Eye (tissue), 1 donor: Measurements from ENCODE around the gene ANXA6.
"Not testable (repeated sequence)": the region's sequence is repeated elsewhere in the genome, so short reads cannot be mapped to it uniquely, and the experiment has no call there.

Source experiments
- DNase-seq: peaks from one replicate; pipeline ENCODE4 v3.0.0-alpha.2; 2015

The ANXA6 gene

GRCh38 chr5:151157426-151158286 lies at the start of gene ANXA6:
TSS of gene ANXA6 (minus strand) at chr5:151157779. CDS start at chr5:151147901, 9,878 bp downstream.
- peak; percentile 94 for DNase-seq

- no peak for DNase-seq
These were observed 47.8 kb upstream of the ANXA6 start for GRCh38 chr5:151205411-151205810.

GRCh38 chr5:151204051-151204450 lies 46.5 kb upstream of the ANXA6 start:
- no peak for DNase-seq

GRCh38 chr5:151202381-151203139 lies 45.0 kb upstream of the ANXA6 start:
- DNase-seq: no peak

- DNase-seq: no peak
These were observed 43.5 kb upstream of the ANXA6 start for GRCh38 chr5:151200913-151201595.

- DNase-seq: no peak
These were observed 42.1 kb upstream of the ANXA6 start for GRCh38 chr5:151199581-151200185.

- DNase-seq: no peak
These were observed 41.3 kb upstream of the ANXA6 start for GRCh38 chr5:151198861-151199260.

- not testable (repeated sequence) for DNase-seq
These were observed 39.7 kb upstream of the ANXA6 start for GRCh38 chr5:151197291-151197600.

GRCh38 chr5:151196556-151197290 lies 39.1 kb upstream of the ANXA6 start:
- DNase-seq: no peak

- DNase-seq: no peak
These were observed 38.0 kb upstream of the ANXA6 start for GRCh38 chr5:151195622-151196021.

- DNase-seq: no peak
These were observed 35.0 kb upstream of the ANXA6 start for GRCh38 chr5:151192626-151193025.

- DNase-seq: no peak
These were observed 34.1 kb upstream of the ANXA6 start for GRCh38 chr5:151191661-151192060.

GRCh38 chr5:151189151-151189550 lies 31.6 kb upstream of the ANXA6 start:
- no peak for DNase-seq

GRCh38 chr5:151186538-151186937 lies 29.0 kb upstream of the ANXA6 start:
- no peak for DNase-seq

- no peak for DNase-seq
These were observed 28.5 kb upstream of the ANXA6 start for GRCh38 chr5:151186052-151186451.

- no peak for DNase-seq
These were observed 26.9 kb upstream of the ANXA6 start for GRCh38 chr5:151184316-151185042.

- peak; percentile 56 for DNase-seq
These were observed 26.1 kb upstream of the ANXA6 start for GRCh38 chr5:151183456-151184245.

GRCh38 chr5:151182976-151183375 lies 25.4 kb upstream of the ANXA6 start:
- DNase-seq: no peak

- DNase-seq: no peak
These were observed 24.9 kb upstream of the ANXA6 start for GRCh38 chr5:151182524-151182900.

- DNase-seq: no peak
These were observed 24.4 kb upstream of the ANXA6 start for GRCh38 chr5:151181818-151182523.
